Right ventricle myocardium inferior (tissue), 1 donor: Measurements from ENCODE around the gene NRF1. TPM values are rescaled to one million over a fixed set of nuclear protein-coding genes. Genes with fewer than 3 reads are reported as not detected.

ENCODE experiments used
- ATAC-seq: fragments of 200-7000 bp; cut with Tn5 transposase; one replicate; pipeline ENCODE4 v1.9.1; 2020; ENCODE audit warnings: mild to moderate bottlenecking, moderate library complexity
- DNase-seq: peaks from one replicate; pipeline ENCODE4 v3.0.0; 2021; ENCODE audit errors: missing footprints
- intact Hi-C: fragments of 100-400 bp; cut with DNase I; formaldehyde crosslinking; loops from one replicate; pipeline ENCODE4 v1.11.0; 2022
- total RNA-seq: library from RNA; stranded (reverse); fragmentation: NEBNext Ultra II Directional; extraction: Animal tissue kit (Norgen Biotek cat#: 25700); gene quantifications from one replicate; pipeline ENCODE4 v1.2.1, GENCODE V29; 2021
- donor health status: DM: no; HTN: yes; CAD: no; lungs with severe emphysema.

Gene NRF1
- total RNA-seq, 1 donor from 2014 or later, result 7.8 TPM

DNA sequence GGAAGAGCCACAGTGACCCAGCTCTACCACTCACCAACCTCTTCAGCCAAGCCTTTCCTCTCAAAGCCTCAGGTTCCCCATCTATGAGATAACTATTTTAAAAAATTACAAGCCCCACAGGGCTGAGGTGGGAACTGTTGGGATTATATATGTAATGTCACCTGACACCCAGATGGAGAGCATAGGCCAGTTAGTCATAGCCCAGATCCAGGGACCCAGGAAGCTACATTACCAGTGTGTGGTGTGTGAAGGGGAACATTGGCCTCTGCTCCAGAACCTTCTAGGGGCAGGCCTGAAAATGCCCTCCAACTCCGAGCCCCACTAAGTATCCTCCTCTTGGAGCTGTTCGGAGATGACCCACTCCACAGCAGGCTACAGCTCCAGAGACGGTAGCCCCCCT, 162.4 kb downstream of the NRF1 start:
- ATAC-seq, result no peak
- intact Hi-C loops, result no loop called here
- no peak for DNase-seq

GRCh38 chr7:129774359-129774758, 162.8 kb downstream of the NRF1 start:
- DNase-seq, result no peak
- ATAC-seq, result no peak
- intact Hi-C loops, result no loop called here

DNA sequence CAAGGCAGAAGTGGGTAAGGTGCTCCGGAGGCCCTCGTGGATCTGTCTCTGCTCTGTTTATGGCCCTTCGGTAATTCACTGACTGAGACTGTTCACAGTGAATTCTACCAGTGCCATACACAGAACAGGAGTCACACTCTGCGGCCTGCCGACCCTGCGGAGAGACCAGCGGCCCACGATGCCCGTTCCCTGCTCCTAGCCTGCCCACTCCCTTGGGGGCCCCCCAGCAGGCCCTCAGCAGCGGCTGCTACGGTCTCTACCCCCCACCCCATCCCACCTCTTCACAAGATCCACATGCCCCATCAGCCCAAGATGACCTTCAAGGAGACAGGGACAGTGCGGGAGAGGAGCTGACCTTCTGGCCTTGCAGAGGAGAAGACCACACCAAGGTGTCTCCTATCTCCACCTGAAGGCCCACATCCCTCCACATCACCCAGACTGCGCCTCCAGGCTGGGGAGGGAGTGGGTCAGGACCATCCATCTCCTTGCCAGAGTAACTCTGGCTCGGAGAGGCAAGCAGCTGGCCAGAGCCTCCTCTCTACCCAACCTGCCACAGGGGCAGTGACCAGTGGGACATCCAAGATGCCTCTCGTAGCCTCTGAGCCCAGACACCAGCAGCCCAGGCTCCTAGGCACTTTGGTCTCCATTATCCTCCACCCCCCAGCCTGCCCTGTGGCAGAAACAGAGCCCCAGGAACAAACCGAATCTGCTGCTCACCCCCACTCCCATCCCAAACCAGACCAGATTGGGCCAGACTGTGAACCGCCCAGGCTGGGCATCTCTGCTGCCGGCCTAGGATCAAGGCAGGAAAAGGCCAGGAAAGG, 163.6 kb downstream of the NRF1 start:
- DNase-seq (no peak), ATAC-seq (no peak)

DNA sequence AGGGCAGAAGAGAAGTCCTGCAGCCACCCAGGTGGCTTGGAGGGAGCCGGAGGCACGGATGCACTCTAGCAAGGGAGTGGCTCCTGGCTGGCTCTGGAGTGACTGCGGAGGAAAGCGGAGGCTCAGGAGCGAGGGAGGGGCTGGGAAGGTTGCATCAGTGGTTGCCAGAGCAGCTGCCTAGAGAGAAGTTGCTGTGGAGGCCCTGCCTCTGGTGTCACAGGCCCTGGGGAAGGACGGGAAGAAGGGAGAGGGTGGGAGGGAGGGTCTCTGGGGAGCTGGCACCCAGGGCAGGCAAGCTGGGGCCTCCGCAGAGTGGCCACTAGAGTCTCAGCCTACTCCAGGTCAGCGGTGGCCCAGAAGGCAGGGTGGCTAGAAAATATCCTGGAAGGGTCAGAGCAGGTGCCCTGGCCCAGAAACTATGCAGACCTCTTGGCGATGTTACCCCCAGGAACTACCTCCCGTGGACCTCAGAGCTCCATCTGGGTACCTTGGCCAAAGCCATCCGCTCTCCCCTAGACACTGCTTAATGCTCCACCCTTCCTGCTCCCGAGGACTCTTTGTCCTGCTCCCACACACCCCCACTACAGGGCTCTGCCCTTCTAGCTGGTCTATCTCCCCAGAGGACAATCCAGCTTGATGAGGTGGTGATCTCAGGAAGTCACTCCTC, 164.3 kb downstream of the NRF1 start:
- ATAC-seq, result no peak
- DNase-seq, result peak; percentile 9
- intact Hi-C loops, result no loop called here

More for the DNA sequence above, 163.6 kb downstream of the NRF1 start:
- intact Hi-C loops, result no loop called here

DNA sequence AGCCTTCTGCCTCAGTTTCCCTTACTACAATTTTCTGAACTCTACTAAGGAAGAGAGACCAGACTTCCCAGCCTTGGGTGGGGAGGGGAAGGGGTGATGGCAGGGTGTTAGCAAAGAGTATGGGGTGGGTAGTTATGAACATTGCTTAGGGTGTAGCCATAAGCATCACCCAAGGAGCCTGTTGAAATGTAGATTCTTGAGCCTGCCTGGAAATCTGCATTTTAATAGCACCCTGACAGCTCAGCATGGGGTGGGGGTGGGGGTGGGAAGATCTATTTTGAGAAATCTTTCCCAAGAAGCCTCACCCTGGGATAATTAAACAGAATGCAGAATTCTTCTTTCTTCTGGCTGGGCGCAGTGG, 164.8 kb downstream of the NRF1 start:
- ATAC-seq (no peak), DNase-seq (no peak)
- intact Hi-C loops, result no loop called here

- ATAC-seq (no peak), DNase-seq (no peak)
- intact Hi-C loops, result no loop called here
Observed at GRCh38 chr7:129777195-129777844, 165.8 kb downstream of the NRF1 start.

- DNase-seq, result peak; percentile 25
- intact Hi-C loops, result no loop called here
- ATAC-seq, result no peak
Observed at GRCh38 chr7:129777993-129778769, 166.7 kb downstream of the NRF1 start.

DNA sequence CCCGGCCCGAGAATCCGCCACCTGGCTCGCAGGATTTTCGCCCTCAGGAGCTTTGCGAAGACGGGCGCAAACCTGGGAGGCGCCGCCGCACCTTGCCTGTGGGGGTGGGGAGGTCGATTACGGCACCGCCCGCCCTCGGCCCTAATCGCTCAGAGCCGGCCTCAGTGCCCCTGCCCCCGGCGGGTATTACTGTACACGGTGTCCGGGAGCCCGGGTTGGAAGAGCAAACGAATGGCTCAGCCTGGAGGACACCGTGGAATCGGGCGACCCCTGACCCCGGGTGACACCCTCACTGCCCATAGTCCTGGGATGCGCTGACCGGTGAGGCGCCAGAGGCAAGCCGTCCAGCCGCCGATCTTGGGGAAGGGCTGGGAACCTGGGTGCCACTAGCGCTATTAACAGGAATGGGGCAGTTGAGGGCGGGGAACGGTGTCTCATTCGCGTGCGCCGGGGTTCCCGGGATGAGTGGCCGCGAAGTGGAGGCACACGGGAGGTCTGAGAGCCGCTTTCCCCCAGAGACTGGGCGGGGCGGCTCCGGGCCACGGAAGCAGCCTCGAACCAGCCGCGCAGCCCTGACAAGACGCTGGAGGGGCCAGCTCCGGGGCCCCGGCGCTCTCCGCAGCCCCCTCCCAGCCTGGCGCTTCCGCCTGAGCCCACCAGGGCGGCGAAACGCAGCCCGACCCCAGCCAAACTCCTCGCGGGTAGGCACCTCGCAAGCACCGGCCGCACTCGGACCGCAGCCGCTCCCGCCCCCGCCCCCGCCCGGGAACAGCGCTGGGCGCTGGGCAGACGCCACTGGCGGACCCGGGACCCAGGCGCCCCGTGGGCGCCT, 167.5 kb downstream of the NRF1 start:
- intact Hi-C loops, result no loop called here
- no peak for DNase-seq
- no peak for ATAC-seq

DNA sequence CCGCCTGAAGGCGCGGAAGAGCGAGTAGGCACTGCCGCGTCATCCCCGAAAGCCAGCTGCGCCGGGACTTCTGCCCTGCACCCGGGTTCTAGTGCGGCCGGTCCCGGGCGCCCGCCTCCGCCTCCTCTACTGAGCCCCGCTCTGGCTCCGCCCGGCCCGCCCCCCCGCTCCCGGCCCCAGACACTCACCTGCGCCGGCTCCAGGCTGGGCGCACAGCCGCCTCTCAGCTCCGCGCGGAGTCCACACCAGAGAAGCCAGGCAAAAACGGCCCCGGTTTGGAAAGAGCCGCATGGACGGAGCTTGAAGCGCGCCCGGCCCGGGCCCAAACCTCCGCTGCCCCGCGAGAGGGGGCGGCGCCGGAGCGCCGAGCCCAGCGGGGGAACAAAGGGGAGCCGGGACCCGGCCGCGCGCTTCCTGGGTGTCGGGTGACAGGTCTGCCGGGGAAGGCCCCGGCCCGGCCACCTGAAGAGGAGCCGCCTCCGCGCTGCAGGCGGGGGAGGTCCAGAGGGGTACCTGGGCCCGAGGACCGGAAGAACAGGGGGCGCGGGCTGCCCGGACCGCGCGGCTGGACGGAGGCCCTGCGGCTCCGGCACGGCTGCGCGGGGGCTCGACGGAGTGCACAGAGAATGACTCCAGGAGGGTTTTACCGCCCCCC, 168.2 kb downstream of the NRF1 start:
- intact Hi-C loops, result no loop called here
- no peak for ATAC-seq
- DNase-seq, result no peak

DNA sequence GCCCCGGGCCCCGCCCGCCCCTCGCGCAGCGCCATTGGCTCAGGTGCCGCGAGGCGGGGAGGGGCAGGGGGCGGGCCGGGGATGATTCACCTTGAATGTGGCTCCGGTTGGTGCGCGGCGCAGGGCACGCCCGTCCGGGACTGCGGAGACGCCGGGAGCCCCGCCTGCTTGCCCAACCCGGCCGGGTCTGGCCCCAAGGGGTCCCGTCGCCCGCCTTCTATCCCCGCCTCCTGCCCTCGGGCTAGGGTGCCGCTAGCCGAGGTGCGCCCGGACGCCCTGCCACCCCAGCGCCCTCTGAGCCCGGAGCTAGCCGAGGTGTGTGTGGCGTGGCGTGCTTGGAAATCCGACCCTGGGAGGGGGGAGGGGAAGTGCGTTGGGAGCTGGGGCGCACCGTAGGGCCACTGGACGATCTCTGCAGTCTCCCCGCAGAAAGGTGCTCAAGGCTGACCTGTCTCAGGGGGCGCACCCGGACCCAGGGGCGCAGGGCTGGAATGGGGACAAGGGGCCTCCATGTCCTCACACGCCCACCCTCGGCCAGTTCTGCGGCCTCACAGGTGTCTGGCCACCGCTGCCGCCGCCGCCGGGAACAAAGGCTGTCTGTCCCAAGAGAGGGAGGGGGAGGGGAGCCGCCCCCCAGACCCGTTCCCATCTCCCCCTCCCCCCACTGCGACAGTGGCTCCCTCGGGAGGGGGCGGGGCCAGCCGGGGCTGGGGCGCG, 168.9 kb downstream of the NRF1 start:
- DNase-seq (no peak), ATAC-seq (no peak)
- intact Hi-C loops, result no loop called here

DNA sequence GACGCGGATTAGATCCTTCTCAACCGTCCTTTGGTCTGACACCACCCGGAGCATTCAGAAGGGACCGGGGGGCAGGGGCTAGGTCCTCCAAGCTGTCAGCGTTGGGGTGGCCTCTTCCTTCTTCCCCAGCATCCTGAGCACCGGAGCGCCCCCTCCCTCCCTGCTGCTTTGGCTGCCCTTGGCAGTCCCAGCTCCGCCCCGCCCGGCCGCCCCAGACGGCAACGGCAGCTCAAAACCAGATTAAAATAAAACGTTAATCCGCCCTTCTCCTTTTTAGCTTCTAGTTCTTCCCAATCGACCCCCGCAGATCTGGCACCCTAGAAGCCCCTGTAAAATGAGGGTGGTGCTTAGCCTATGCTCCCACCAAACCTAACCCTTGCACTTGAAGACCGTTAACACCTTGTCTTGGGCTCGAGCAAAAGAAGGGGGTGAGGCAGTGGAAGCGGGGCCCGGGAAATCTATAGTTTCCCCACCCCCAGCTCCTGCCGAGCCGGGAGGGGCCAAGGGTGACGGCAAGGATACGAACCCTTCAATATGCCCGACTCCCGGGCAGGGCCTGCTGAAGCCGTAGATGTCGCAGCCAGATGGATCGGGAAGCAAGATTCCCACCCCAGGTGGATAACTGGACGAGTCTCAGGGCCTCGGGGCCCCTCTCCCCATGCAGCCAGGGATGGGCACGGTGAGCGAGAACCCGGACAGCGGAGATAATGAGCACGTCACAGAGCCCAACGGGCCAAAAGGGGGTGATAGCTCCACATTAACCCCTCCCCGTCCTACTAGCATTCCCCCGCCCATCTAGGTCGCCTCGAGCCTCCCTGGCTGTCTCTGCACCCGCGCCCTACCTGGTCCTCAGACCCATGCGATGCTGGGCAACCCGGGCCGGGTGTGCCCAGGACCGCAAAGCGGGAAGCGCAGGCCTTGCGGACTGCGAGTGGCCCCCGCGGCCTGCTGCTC, 169.7 kb downstream of the NRF1 start:
- ATAC-seq (no peak), DNase-seq (no peak)
- intact Hi-C loops, result no loop called here

- ATAC-seq, result no peak
- no peak for DNase-seq
- intact Hi-C loops, result no loop called here
Observed at GRCh38 chr7:129781928-129782817, 170.7 kb downstream of the NRF1 start.

GRCh38 chr7:129782818-129783583, 171.5 kb downstream of the NRF1 start:
- no peak for DNase-seq
- intact Hi-C loops, result no loop called here
- ATAC-seq, result no peak

DNA sequence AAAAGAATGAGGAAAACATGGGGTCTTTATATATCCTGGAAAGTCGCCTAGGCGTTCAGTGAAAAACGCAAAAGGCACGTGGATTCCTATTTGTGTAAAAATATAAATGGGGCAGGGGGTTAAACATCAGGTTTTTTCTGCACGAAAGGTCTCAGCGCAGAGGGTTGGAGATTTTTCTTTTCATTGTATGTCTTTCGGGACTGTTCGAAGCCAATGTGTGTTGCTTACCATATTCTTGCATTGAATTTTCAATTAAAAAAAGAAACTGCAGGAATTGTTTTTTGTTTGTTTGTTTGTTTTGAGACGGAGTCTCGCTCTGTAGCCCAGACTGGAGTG, 172.0 kb downstream of the NRF1 start:
- no peak for ATAC-seq
- intact Hi-C loops, result no loop called here
- DNase-seq, result no peak

DNA sequence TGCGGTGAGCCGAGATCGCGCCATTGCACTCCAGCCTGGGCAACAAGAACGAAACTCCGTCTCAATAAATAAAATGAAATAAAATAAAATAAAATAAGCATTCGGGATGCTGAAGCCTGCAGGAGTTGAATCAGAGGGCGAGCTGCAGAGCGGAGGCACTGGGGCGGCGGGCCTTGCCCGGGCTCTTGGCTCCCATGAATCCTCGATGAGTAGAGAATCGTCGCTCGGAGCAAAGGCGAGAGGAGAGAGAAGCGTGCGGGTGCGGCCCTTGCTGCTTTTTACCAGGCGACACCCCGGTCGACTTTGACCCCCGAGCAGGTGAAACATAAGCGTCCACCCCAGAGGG, 172.9 kb downstream of the NRF1 start:
- DNase-seq (no peak), ATAC-seq (no peak)
- intact Hi-C loops, result no loop called here
